Memory B cell (primary cell): ENCODE data around the gene ZNF484.
"Not testable (repeated sequence)": the region's sequence is repeated elsewhere in the genome, so short reads cannot be mapped to it uniquely, and the experiment has no call there.

Experiments used
- ATAC-seq: fragments of 150-1000 bp; cut with Tn5 transposase; 2 replicates; pipeline ENCODE4 v1.10.0; 2021; ENCODE audit warnings: low read depth, mild to moderate bottlenecking, moderate library complexity
- DNase-seq, 2 donors: peaks; one replicate each; pipeline ENCODE4 v3.0.0; 2022; ENCODE audit warnings: low spot score in 2 of 2
- H3K27ac Mint-ChIP-seq: one replicate; pipeline ENCODE4 v1.8.0; 2022; ENCODE audit warnings: mild to moderate bottlenecking, moderate library complexity, mixed read lengths
- H3K27me3 Mint-ChIP-seq: one replicate; pipeline ENCODE4 v1.8.0; 2022; ENCODE audit warnings: mixed read lengths
- H3K36me3 Mint-ChIP-seq: one replicate; pipeline ENCODE4 v1.8.0; 2022; ENCODE audit warnings: mild to moderate bottlenecking, mixed read lengths
- H3K4me1 Mint-ChIP-seq: one replicate; pipeline ENCODE4 v1.8.0; 2022; ENCODE audit warnings: mixed read lengths
- H3K4me3 Mint-ChIP-seq: one replicate; pipeline ENCODE4 v1.8.0; 2022; ENCODE audit warnings: mild to moderate bottlenecking, moderate library complexity, mixed read lengths
- H3K9me3 Mint-ChIP-seq: one replicate; pipeline ENCODE4 v1.8.0; 2022; ENCODE audit warnings: mixed read lengths

ZNF484 gene

DNA sequence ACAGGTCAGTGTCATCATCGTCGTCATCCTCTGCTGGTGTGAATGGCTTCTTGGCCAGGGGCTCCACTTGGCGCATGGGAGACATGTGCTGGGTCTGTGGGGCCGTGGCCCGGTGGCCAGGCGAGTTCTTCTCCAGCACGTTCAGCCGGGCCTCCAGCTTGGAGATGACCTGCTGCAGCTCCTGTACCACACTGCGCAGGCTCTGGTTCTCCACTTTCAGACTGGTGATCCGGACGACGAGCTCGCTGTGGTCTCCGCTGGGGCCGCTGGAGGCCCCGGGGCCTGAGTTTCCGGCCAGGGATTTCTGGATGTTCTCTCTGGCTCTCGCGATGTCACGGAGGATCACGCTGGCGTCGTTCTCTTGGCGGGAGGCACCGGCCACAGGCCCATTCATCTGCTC is 40.6 kb downstream of the ZNF484 start:
- H3K36me3 Mint-ChIP-seq, result peaks cover 12% of the 10 kb centered on the region
- no peaks in the 10 kb centered on the region for H3K4me1 Mint-ChIP-seq
- no peak overlapping the region for H3K4me3 Mint-ChIP-seq
- no peaks in the 10 kb centered on the region for H3K27me3 Mint-ChIP-seq
- ATAC-seq, result no peak
- peaks cover 20% of the 10 kb centered on the region for H3K9me3 Mint-ChIP-seq
- no peak for DNase-seq
- no peak overlapping the region for H3K27ac Mint-ChIP-seq

DNA sequence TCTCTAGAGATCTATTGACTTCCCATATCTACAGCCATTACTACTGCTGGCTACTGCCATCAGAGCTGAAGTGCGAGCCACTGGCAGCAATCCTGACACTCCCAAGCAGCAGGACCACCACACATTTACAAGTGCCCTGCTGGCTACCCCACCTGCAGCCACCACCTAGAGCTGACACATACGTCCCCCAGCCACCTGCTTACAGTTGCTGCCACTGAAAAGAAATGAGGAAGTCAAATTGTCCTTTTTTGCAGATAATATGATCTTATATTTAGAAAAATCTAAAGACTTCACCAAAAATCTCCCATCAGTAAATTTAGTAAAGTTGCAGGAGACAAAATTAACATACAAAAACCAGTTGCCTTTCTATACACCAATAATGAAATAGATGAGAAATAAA is 48.4 kb downstream of the ZNF484 start:
- DNase-seq (no peak), ATAC-seq (no peak)
- Mint-ChIP-seq H3K4me3 (no peak overlapping the region), H3K9me3 (peaks cover 12% of the 10 kb centered on the region), H3K4me1 (no peaks in the 10 kb centered on the region), H3K27ac (no peak overlapping the region), H3K27me3 (peaks cover 1% of the 10 kb centered on the region), H3K36me3 (no peaks in the 10 kb centered on the region)

GRCh38 chr9:92825065-92825464 is 52.8 kb downstream of the ZNF484 start:
- not testable (repeated sequence) for ATAC-seq, H3K36me3 Mint-ChIP-seq, H3K27ac Mint-ChIP-seq, DNase-seq, H3K27me3 Mint-ChIP-seq, H3K4me1 Mint-ChIP-seq, H3K9me3 Mint-ChIP-seq, H3K4me3 Mint-ChIP-seq

DNA sequence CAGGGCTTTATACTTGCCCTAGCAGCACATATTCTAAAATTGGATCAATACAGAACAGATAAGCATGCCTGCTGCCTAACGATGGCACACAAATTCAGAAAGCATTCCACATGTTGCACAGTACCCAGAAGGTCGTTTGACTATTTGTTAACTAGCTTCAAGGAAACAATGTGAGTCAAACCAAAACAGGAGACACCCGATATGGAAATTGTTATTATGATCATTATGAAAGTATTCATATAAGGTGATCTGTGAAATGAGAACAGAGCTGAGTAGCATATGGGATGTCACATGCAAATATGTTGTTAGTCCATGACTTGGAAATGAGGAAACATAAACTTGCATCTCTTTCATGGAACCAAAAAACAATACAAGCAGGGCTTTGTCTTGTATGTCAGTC is 56.9 kb downstream of the ZNF484 start:
- Mint-ChIP-seq H3K9me3 (no peaks in the 10 kb centered on the region), H3K27me3 (peaks cover 6% of the 10 kb centered on the region), H3K4me3 (no peak overlapping the region), H3K27ac (no peak overlapping the region), H3K4me1 (no peaks in the 10 kb centered on the region), H3K36me3 (peaks cover 2% of the 10 kb centered on the region)
- DNase-seq (no peak), ATAC-seq (no peak)

DNA sequence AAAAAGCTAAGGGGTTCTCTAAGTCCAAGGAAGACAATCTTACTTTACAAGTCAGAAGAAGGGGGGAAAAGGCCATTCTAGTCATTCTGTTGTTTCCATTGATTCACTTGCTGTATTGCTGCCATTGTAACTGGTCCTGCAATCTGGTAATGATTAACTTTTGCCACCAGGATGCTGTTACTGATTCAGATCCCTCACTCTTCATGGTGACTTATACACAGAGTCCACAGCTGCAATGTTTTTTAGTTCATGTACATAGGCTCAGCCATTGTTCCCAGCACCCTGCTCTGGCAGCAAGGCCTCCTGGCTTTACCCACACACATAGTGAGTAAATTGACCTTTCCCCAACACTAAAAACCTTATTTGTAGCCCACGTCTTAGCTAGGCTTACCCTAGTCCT is 57.9 kb downstream of the ZNF484 start:
- H3K27ac Mint-ChIP-seq, H3K9me3 Mint-ChIP-seq, H3K27me3 Mint-ChIP-seq, ATAC-seq, DNase-seq, H3K4me3 Mint-ChIP-seq, H3K36me3 Mint-ChIP-seq, H3K4me1 Mint-ChIP-seq: not testable (repeated sequence)

- H3K27ac Mint-ChIP-seq, H3K36me3 Mint-ChIP-seq: not testable (repeated sequence)
Measured at GRCh38 chr9:92809629-92810326, 68.1 kb downstream of the ZNF484 start.

DNA sequence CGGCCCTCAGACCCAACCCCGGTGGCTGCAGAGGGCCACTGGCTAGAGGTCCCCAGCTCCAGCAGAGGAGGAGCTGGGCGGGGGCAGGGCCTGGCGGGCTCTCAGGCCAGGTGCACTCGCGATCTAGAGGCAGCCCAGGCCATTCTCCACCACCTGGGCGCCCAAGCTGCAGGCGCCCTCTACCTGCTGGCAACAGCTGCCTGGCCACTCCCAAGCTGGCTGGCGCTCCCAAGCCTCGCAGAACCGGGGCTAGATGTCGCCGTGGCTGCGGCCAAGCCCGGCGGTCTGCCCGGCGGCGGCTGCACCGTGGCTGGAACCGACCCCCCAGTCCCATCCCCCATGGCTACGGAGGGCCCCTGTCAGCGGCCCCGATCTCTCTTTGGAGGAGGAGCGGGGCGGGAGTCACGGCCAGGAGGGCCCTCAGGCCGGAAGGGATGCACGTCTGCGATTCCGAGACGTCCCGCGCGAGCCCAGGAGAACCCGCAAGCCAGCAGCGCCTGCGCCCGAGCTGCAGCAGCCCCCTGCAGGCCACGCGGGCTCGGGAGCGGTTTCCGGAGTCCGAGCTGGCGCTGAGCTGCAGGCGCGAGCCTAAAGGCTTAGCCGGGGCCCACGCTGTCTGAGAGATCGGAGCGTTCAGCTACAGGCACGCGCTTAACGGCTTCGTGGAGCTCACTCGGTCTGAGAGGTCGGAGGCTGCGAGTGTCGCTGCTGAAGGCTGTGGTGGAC is 68.9 kb downstream of the ZNF484 start:
- DNase-seq, result peak; percentile 26 to 57

More at GRCh38 chr9:92809629-92810326, 68.1 kb downstream of the ZNF484 start:
- H3K27me3 Mint-ChIP-seq, result peaks cover 10% of the 10 kb centered on the region
- not testable (repeated sequence) for ATAC-seq, H3K9me3 Mint-ChIP-seq, H3K4me1 Mint-ChIP-seq, DNase-seq
- H3K4me3 Mint-ChIP-seq, result peak overlapping the region; percentile 88

GRCh38 chr9:92807757-92808725 is 69.8 kb downstream of the ZNF484 start:
- ATAC-seq, result peak; percentile 39
- no peak overlapping the region for H3K27ac Mint-ChIP-seq
- peak; percentile 18 to 47 for DNase-seq

More for the DNA sequence above, 68.9 kb downstream of the ZNF484 start:
- ATAC-seq, result peak; percentile 70
- Mint-ChIP-seq H3K4me3 (peak overlapping the region; percentile 88), H3K4me1 (peaks cover 4% of the 10 kb centered on the region), H3K27me3 (peaks cover 10% of the 10 kb centered on the region), H3K27ac (no peak overlapping the region), H3K36me3 (no peaks in the 10 kb centered on the region), H3K9me3 (no peaks in the 10 kb centered on the region)

DNA sequence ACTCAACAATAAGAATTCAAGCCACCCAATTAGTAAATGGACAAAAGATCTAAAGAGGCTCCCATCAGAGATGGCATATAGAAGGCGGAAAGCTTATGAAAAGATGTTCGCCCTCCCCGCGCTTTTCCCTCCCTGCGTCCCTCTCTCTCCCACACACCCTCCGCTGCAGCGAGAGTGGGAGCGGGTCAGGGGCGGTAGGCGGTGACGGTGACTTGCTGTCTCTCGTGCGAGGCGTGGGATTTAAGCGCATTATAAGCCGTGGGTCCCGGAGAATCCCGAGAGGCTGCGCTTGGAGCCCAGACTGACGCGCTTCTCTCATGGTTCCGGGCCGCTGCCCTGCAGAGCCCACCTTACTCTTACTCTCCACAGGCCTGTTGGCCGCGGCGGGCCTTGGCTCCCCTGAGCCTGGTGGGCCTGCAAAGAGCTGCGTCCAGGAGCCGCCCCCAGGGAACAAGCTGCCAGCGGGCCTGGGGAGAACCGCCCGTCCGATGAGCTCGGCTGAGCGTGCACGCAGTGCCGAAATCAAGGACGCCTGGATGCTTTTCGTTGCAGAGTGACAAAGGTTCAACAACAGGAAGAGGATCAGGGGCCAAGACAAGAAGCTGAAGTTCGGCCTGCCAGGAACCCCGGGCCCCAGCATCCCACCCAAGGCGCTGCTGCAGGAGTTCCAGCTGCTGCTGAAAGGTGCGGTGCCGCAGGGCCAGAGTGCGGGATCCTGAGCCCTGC is 70.6 kb downstream of the ZNF484 start:
- ATAC-seq (no peak), DNase-seq (no peak)
- Mint-ChIP-seq H3K27me3 (peaks cover 7% of the 10 kb centered on the region), H3K4me3 (peak overlapping the region; percentile 36), H3K36me3 (no peaks in the 10 kb centered on the region), H3K4me1 (peaks cover 4% of the 10 kb centered on the region), H3K27ac (no peak overlapping the region), H3K9me3 (no peaks in the 10 kb centered on the region)

More at GRCh38 chr9:92807757-92808725, 69.8 kb downstream of the ZNF484 start:
- Mint-ChIP-seq H3K27me3 (peaks cover 7% of the 10 kb centered on the region), H3K9me3 (no peaks in the 10 kb centered on the region), H3K4me1 (peaks cover 4% of the 10 kb centered on the region), H3K4me3 (peak overlapping the region; percentile 88), H3K36me3 (no peaks in the 10 kb centered on the region)

- peaks cover 4% of the 10 kb centered on the region for H3K4me1 Mint-ChIP-seq
Measured at GRCh38 chr9:92804727-92805126, 73.1 kb downstream of the ZNF484 start.

GRCh38 chr9:92798358-92798757 is 79.5 kb downstream of the ZNF484 start:
- no peak overlapping the region for H3K4me3 Mint-ChIP-seq
- peaks cover 7% of the 10 kb centered on the region for H3K27me3 Mint-ChIP-seq
- ATAC-seq, result no peak
- H3K36me3 Mint-ChIP-seq, result no peaks in the 10 kb centered on the region
- DNase-seq, result no peak
- H3K9me3 Mint-ChIP-seq, result no peaks in the 10 kb centered on the region
- no peak overlapping the region for H3K27ac Mint-ChIP-seq
- no peaks in the 10 kb centered on the region for H3K4me1 Mint-ChIP-seq

More at GRCh38 chr9:92804727-92805126, 73.1 kb downstream of the ZNF484 start:
- ATAC-seq, result no peak
- no peak for DNase-seq
- no peaks in the 10 kb centered on the region for H3K36me3 Mint-ChIP-seq
- H3K4me3 Mint-ChIP-seq, result no peak overlapping the region
- no peaks in the 10 kb centered on the region for H3K9me3 Mint-ChIP-seq
- H3K27me3 Mint-ChIP-seq, result peaks cover 3% of the 10 kb centered on the region
- no peak overlapping the region for H3K27ac Mint-ChIP-seq

- not testable (repeated sequence) for DNase-seq, H3K27ac Mint-ChIP-seq, H3K4me3 Mint-ChIP-seq, H3K9me3 Mint-ChIP-seq, H3K36me3 Mint-ChIP-seq, H3K4me1 Mint-ChIP-seq, H3K27me3 Mint-ChIP-seq, ATAC-seq
Measured at GRCh38 chr9:92796337-92796804, 81.5 kb downstream of the ZNF484 start.

- no peaks in the 10 kb centered on the region for H3K36me3 Mint-ChIP-seq
- peaks cover 2% of the 10 kb centered on the region for H3K4me1 Mint-ChIP-seq
- H3K27me3 Mint-ChIP-seq, result peaks cover 9% of the 10 kb centered on the region
- no peaks in the 10 kb centered on the region for H3K9me3 Mint-ChIP-seq
- ATAC-seq (peak; percentile 66), DNase-seq (no peak)
- H3K4me3 Mint-ChIP-seq, result no peak overlapping the region
- H3K27ac Mint-ChIP-seq, result no peak overlapping the region
Measured at GRCh38 chr9:92795598-92796336, 82.1 kb downstream of the ZNF484 start.
